C1 segment of cervical spinal cord (tissue), 14 donors: ENCODE measurements around the gene CCDC188.

ENCODE experiments used
- DNase-seq, 14 donors: peaks; one replicate each; lab custom pipeline; 2025; lab: John Stamatoyannopoulos, UW

Gene CCDC188

GRCh38 chr22:20149257-20150250 lies 1.3 kb downstream of the CCDC188 start:
- DNase-seq: no peak

GRCh38 chr22:20148414-20148813 lies 2.4 kb downstream of the CCDC188 start:
- DNase-seq: peak in 1 of 14 donors; percentile 21

- DNase-seq: no peak
Measured at GRCh38 chr22:20147237-20147988, 3.4 kb downstream of the CCDC188 start.

GRCh38 chr22:20146777-20147176 lies 4.1 kb downstream of the CCDC188 start:
- no peak for DNase-seq

- no peak for DNase-seq
Measured at GRCh38 chr22:20145832-20146223, 5.0 kb downstream of the CCDC188 start.

- DNase-seq: no peak
Measured at GRCh38 chr22:20145206-20145831, 5.5 kb downstream of the CCDC188 start.

- DNase-seq: peak in 1 of 14 donors; percentile 68
Measured at GRCh38 chr22:20143883-20144665, 6.8 kb downstream of the CCDC188 start.

GRCh38 chr22:20142711-20143621 lies 7.9 kb downstream of the CCDC188 start:
- no peak for DNase-seq

- no peak for DNase-seq
Measured at GRCh38 chr22:20141186-20142077, 9.4 kb downstream of the CCDC188 start.

- DNase-seq: no peak
Measured at GRCh38 chr22:20140521-20140964, 10.3 kb downstream of the CCDC188 start.

GRCh38 chr22:20140107-20140445 lies 10.8 kb downstream of the CCDC188 start:
- no peak for DNase-seq

- DNase-seq: no peak
Measured at GRCh38 chr22:20139391-20140106, 11.3 kb downstream of the CCDC188 start.

- no peak for DNase-seq
Measured at GRCh38 chr22:20138868-20139267, 12.0 kb downstream of the CCDC188 start.

- no peak for DNase-seq
Measured at GRCh38 chr22:20138417-20138738, 12.5 kb downstream of the CCDC188 start.

- peak in 1 of 14 donors; percentile 11 for DNase-seq
Measured at GRCh38 chr22:20137671-20138416, 13.0 kb downstream of the CCDC188 start.

- DNase-seq: no peak
Measured at GRCh38 chr22:20137113-20137512, 13.7 kb downstream of the CCDC188 start.

- no peak for DNase-seq
Measured at GRCh38 chr22:20136603-20136873, 14.3 kb downstream of the CCDC188 start.
